A549 (cell line): ENCODE results near the gene SETMAR. TPM values are rescaled to one million over a fixed set of nuclear protein-coding genes. Genes with fewer than 3 reads are reported as not detected.

ENCODE experiments used
- ATAC-seq, 2 experiments: fragments of 200-7000 bp in 1 of 2; fragments of >200 bp in 1 of 2; cut with Nextera tagmentation in 1 of 2; cut with Tn5 transposase in 1 of 2; 3 replicates each; pipeline versions ENCODE4 v1.8.0 to v1.9.1; 2018 to 2020; ENCODE audit warnings: mild to moderate bottlenecking in 1 of 2, moderate library complexity in 1 of 2
- CTCF ChIA-PET: fragments of 300-600 bp; sonication (Branson Sonifier 250); formaldehyde crosslinking; extraction: SDS; loops from one replicate; lab custom pipeline; 2021; ENCODE audit warnings: antibody characterized with exemption, inconsistent platforms; lab: Yijun Ruan, JAX
- POLR2A ChIA-PET: fragments of 350-600 bp; formaldehyde crosslinking; extraction: SDS; loops from one replicate; lab custom pipeline; 2021; ENCODE audit warnings: antibody characterized with exemption, inconsistent platforms; lab: Yijun Ruan, JAX
- DNase-seq, 2 experiments: peaks; one replicate each; pipeline versions ENCODE4 v3.0.0 to v3.0.0-alpha.2; 2011 to 2016; ENCODE audit warnings: low read depth in 1 of 2, low spot score in 1 of 2
- FAIRE-seq: peaks from 2 replicates; lab custom pipeline; 2011; peaks lifted over from hg19 to GRCh38; lab: Jason Lieb, UNC
- H3K27ac ChIP-seq, 2 experiments: fragments of >200 bp; sonication (Bioruptor Twin); formaldehyde crosslinking; 3 replicates each; pipeline ENCODE4 v1.5.1; 2016 to 2017
- H3K4me1 ChIP-seq: fragments of >200 bp; sonication (Bioruptor Twin); formaldehyde crosslinking; 3 replicates; pipeline ENCODE4 v1.6.1; 2016
- H3K4me2 ChIP-seq: fragments of >200 bp; sonication (Bioruptor Twin); formaldehyde crosslinking; 3 replicates; pipeline ENCODE4 v1.6.1; 2016
- H3K4me3 ChIP-seq: fragments of >200 bp; sonication (Bioruptor Twin); formaldehyde crosslinking; 3 replicates; pipeline ENCODE4 v1.5.1; 2016
- H3K9me3 ChIP-seq: fragments of >200 bp; sonication (Bioruptor Twin); formaldehyde crosslinking; 3 replicates; pipeline ENCODE4 v1.6.1; 2016
- CBX8 ChIP-seq: fragments of 200-600 bp; sonication (generic); IDR thresholded peaks from 2 replicates; pipeline ENCODE4 v1.6.1; 2016
- CHD4 ChIP-seq: fragments of 200-600 bp; sonication (generic); IDR thresholded peaks from 2 replicates; pipeline ENCODE4 v1.6.1; 2016; ENCODE audit warnings: antibody characterized with exemption, mild to moderate bottlenecking, borderline replicate concordance
- EHF ChIP-seq: fragments of 250-450 bp; sonication (Bioruptor Pico); IDR thresholded peaks from 2 replicates; pipeline ENCODE4 v1.5.0; 2020; ENCODE audit warnings: mild to moderate bottlenecking
- ESRRA ChIP-seq: fragments of 150-350 bp; IDR thresholded peaks from 2 replicates; pipeline ENCODE4 v1.6.1; 2014; ENCODE audit warnings: mild to moderate bottlenecking, low read length, borderline replicate concordance
- FOSB ChIP-seq: fragments of 250-450 bp; sonication (Bioruptor Pico); IDR thresholded peaks from 2 replicates; pipeline ENCODE4 v1.5.0; 2020; ENCODE audit warnings: mild to moderate bottlenecking, moderate library complexity
- GATA3 ChIP-seq: IDR thresholded peaks from 2 replicates; pipeline ENCODE4 v1.6.1; 2012; ENCODE audit warnings: borderline replicate concordance
- HOXA7 ChIP-seq: fragments of 250-450 bp; sonication (Bioruptor Pico); IDR thresholded peaks from 2 replicates; pipeline ENCODE4 v1.5.0; 2020; ENCODE audit warnings: mild to moderate bottlenecking, moderate library complexity
- HOXB13 ChIP-seq: fragments of 250-450 bp; sonication (Bioruptor Pico); IDR thresholded peaks from 2 replicates; pipeline ENCODE4 v1.5.0; 2020; ENCODE audit warnings: low read depth, mild to moderate bottlenecking, moderate library complexity
- JUNB ChIP-seq: fragments of >200 bp; sonication (Bioruptor Twin); formaldehyde crosslinking; IDR thresholded peaks from 2 replicates; pipeline ENCODE4 v1.6.1; 2016
- MAFK ChIP-seq: fragments of 450-650 bp; IDR thresholded peaks from 2 replicates; pipeline ENCODE4 v1.6.1; 2014; ENCODE audit not compliant: partially characterized antibody
- NPAS2 ChIP-seq: fragments of 250-450 bp; sonication (Bioruptor Pico); IDR thresholded peaks from 2 replicates; pipeline ENCODE4 v1.8.0; 2022; ENCODE audit warnings: mild to moderate bottlenecking, moderate library complexity, borderline replicate concordance
- POLR2A ChIP-seq: IDR thresholded peaks from 2 replicates; pipeline ENCODE4 v1.6.1; 2012; ENCODE audit warnings: mild to moderate bottlenecking, low read length
- RARB ChIP-seq: fragments of 250-450 bp; sonication (Bioruptor Pico); IDR thresholded peaks from 2 replicates; pipeline ENCODE4 v1.8.0; 2021; ENCODE audit warnings: mild to moderate bottlenecking, moderate library complexity
- TFCP2L1 ChIP-seq: fragments of 250-450 bp; sonication (Bioruptor Pico); IDR thresholded peaks from 2 replicates; pipeline ENCODE4 v1.5.0; 2021; ENCODE audit warnings: mild to moderate bottlenecking
- ZNF302 ChIP-seq: fragments of 250-450 bp; sonication (Bioruptor Pico); IDR thresholded peaks from 2 replicates; pipeline ENCODE4 v1.9.0; 2021; ENCODE audit warnings: inconsistent platforms, mild to moderate bottlenecking, moderate library complexity
- WGBS: methylation state at CpG from one replicate; pipeline ENCODE4 v1.1.6; 2017; ENCODE audit errors: missing lambda C conversion rate; 5-methylcytosine and 5-hydroxymethylcytosine counted together
- polyA plus RNA-seq, 4 experiments: library from polyadenylated mRNA; depleted of rRNA in 3 of 4; stranded (reverse); fragments of >200 nt; fragmentation: RNase III in 1 of 4; extraction: RNeasy Plus Mini Kit Qiagen cat#74134 plus additional on column Dnase treatment in 1 of 4; gene quantifications; 2 replicates in 3 of 4; 3 replicates in 1 of 4; pipeline ENCODE4 v1.2.3, GENCODE V29; 2011 to 2017
- TF ChIP-seq, protein P1 (sequence below): fragments of >200 bp; sonication (Bioruptor Twin); formaldehyde crosslinking; IDR thresholded peaks from 3 replicates; pipeline ENCODE4 v1.5.1; 2016
- TF ChIP-seq, protein P2 (sequence below): fragments of >200 bp; sonication (Bioruptor Twin); formaldehyde crosslinking; IDR thresholded peaks from 3 replicates; pipeline ENCODE4 v1.6.1; 2016
- TF ChIP-seq, protein P3 (sequence below): fragments of 250-450 bp; sonication (Bioruptor Pico); IDR thresholded peaks from 2 replicates; pipeline ENCODE4 v1.5.0; 2021; ENCODE audit warnings: mild to moderate bottlenecking, moderate library complexity, borderline replicate concordance
- TF ChIP-seq, protein P4 (sequence below): fragments of 450-650 bp; IDR thresholded peaks from 2 replicates; pipeline ENCODE4 v1.6.1; 2014; ENCODE audit warnings: antibody characterized with exemption
- TF ChIP-seq, protein P5 (sequence below): fragments of 150-350 bp; IDR thresholded peaks from 2 replicates; pipeline ENCODE4 v1.6.1; 2014; ENCODE audit warnings: low read depth, mild to moderate bottlenecking, low read length

Gene SETMAR
- polyA plus RNA-seq, 2 of the 4 experiments (the other 2 are of a cell fraction): 7.2 to 12.3 TPM

DNA sequence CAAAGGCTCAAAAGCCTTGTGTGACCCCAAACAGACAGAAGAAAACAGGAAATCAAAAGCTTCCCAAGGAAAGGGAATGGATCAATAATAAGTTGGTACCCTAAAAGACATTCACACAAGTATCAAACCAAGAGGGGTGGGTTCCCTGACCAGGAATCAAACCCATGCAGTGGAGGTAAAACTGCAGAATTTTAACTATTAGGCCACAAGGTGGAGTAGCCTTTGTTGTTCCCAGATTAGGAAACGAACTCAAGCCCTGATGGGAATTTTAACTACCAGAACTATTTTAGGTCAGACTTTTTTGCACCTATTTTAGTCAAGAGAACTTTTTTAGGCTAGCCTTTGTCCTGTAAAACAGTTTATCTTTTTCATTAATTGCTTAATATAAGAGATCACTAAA lies 31.4 kb downstream of the SETMAR start:
- Histone ChIP-seq H3K4me3 (no peak overlapping the region), H3K4me1 (no peaks in the 10 kb centered on the region), H3K4me2 (no peak overlapping the region), H3K9me3 (no peaks in the 10 kb centered on the region), H3K27ac (no peak overlapping the region)
- FAIRE-seq (no peak), DNase-seq (no peak), ATAC-seq (no peak)
- WGBS: 5% methylated on average over 1 of the region's 1 CpG
- ChIA-PET POLR2A (no interaction called here), CTCF (interaction anchor here (0.6 to 2.8 kb wide), 4 partner anchors 16 to 299 kb away, joined by 4 to 13 read pairs (median 8); no protein-coding TSS in a partner anchor)
- no peak for TF ChIP-seq GATA3
- TF ChIP-seq, protein P1, sequence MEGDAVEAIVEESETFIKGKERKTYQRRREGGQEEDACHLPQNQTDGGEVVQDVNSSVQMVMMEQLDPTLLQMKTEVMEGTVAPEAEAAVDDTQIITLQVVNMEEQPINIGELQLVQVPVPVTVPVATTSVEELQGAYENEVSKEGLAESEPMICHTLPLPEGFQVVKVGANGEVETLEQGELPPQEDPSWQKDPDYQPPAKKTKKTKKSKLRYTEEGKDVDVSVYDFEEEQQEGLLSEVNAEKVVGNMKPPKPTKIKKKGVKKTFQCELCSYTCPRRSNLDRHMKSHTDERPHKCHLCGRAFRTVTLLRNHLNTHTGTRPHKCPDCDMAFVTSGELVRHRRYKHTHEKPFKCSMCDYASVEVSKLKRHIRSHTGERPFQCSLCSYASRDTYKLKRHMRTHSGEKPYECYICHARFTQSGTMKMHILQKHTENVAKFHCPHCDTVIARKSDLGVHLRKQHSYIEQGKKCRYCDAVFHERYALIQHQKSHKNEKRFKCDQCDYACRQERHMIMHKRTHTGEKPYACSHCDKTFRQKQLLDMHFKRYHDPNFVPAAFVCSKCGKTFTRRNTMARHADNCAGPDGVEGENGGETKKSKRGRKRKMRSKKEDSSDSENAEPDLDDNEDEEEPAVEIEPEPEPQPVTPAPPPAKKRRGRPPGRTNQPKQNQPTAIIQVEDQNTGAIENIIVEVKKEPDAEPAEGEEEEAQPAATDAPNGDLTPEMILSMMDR: 0 out of 3 replicates have a peak, but pooled peaks have one; percentile 10

DNA sequence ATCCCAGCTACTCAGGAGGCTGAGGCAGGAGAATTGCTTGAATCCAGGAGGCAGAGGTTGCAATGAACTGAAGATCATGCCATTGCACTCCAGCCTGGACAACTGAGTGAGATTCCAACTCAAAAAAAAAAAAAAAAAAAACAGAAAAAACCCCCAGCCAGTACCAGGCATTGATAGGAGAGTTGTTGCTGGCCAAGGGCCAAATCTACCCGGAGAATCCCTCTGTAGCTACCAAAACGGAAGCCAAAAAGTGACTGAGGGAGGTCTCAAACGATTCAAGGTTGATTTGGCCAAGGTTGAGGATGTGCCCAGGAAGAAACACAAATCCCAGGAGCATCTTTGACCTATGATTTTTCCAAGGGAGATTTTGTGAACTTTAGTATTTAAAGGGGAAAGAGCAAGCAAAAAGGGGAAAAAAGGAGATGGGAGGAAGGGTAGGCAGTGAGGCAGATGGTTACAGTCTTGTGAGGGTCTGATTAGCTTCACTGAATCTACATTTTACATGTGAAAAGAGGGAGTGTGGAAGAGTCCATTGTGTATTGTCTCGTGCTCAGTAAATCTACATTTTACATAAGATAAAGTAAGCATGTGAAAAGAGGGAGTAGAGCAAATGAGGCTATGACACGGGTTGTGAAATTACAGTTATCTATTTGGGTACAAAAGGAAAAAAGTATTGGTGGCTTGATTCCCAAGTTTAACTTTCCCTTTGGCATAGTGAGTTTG lies 32.8 kb downstream of the SETMAR start:
- 24% methylated on average over 5 of the region's 5 CpGs for WGBS
- DNase-seq (no peak), ATAC-seq (no peak), FAIRE-seq (no peak)
- ChIA-PET POLR2A (no interaction called here), CTCF (interaction anchor here (2.3 to 2.8 kb wide), 2 partner anchors 15 to 297 kb away, joined by 12 to 13 read pairs; no protein-coding TSS in a partner anchor)
- Histone ChIP-seq H3K9me3 (no peaks in the 10 kb centered on the region), H3K27ac (no peak overlapping the region), H3K4me2 (no peak overlapping the region), H3K4me3 (no peak overlapping the region), H3K4me1 (no peaks in the 10 kb centered on the region)
- TF ChIP-seq, protein P2, sequence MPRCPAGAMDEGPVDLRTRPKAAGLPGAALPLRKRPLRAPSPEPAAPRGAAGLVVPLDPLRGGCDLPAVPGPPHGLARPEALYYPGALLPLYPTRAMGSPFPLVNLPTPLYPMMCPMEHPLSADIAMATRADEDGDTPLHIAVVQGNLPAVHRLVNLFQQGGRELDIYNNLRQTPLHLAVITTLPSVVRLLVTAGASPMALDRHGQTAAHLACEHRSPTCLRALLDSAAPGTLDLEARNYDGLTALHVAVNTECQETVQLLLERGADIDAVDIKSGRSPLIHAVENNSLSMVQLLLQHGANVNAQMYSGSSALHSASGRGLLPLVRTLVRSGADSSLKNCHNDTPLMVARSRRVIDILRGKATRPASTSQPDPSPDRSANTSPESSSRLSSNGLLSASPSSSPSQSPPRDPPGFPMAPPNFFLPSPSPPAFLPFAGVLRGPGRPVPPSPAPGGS: no peak
- no peak for TF ChIP-seq EHF
- TF ChIP-seq, protein P3, sequence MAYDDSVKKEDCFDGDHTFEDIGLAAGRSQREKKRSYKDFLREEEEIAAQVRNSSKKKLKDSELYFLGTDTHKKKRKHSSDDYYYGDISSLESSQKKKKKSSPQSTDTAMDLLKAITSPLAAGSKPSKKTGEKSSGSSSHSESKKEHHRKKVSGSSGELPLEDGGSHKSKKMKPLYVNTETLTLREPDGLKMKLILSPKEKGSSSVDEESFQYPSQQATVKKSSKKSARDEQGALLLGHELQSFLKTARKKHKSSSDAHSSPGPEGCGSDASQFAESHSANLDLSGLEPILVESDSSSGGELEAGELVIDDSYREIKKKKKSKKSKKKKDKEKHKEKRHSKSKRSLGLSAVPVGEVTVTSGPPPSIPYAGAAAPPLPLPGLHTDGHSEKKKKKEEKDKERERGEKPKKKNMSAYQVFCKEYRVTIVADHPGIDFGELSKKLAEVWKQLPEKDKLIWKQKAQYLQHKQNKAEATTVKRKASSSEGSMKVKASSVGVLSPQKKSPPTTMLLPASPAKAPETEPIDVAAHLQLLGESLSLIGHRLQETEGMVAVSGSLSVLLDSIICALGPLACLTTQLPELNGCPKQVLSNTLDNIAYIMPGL (CRISPR knock-in tag): no peak
- TF ChIP-seq ZNF302 (CRISPR knock-in tag): no peak
- TF ChIP-seq ESRRA: no peak
- TF ChIP-seq FOSB: no peak
- no peak for TF ChIP-seq HOXB13 (CRISPR knock-in tag)
- TF ChIP-seq HOXA7 (CRISPR knock-in tag): no peak
- no peak for TF ChIP-seq NPAS2 (CRISPR knock-in tag)
- TF ChIP-seq CBX8: no peak
- TF ChIP-seq, protein P4, sequence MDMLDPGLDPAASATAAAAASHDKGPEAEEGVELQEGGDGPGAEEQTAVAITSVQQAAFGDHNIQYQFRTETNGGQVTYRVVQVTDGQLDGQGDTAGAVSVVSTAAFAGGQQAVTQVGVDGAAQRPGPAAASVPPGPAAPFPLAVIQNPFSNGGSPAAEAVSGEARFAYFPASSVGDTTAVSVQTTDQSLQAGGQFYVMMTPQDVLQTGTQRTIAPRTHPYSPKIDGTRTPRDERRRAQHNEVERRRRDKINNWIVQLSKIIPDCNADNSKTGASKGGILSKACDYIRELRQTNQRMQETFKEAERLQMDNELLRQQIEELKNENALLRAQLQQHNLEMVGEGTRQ: no peak
- TF ChIP-seq RARB: no peak
- no peak for TF ChIP-seq MAFK
- no peak for TF ChIP-seq JUNB
- no peak for TF ChIP-seq CHD4
- TF ChIP-seq, protein P5, sequence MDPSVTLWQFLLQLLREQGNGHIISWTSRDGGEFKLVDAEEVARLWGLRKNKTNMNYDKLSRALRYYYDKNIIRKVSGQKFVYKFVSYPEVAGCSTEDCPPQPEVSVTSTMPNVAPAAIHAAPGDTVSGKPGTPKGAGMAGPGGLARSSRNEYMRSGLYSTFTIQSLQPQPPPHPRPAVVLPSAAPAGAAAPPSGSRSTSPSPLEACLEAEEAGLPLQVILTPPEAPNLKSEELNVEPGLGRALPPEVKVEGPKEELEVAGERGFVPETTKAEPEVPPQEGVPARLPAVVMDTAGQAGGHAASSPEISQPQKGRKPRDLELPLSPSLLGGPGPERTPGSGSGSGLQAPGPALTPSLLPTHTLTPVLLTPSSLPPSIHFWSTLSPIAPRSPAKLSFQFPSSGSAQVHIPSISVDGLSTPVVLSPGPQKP: no peak
- TF ChIP-seq POLR2A: no peak
- no peak for TF ChIP-seq TFCP2L1 (CRISPR knock-in tag)
